Activated CD4-positive, alpha-beta T cell treated with anti-CD3 and anti-CD28 coated beads, Interleukin-2, Interleukin-6, amounts not matched to agents 100 ng/mL and 50 ng/mL, durations not matched to agents 16 hours and 8 hours (primary cell): Measurements from ENCODE around the gene TMEM221.
A peak's percentile ranks its signal among the peaks of the same experiment; 100 is the strongest.

Experiments used
- DNase-seq: peaks from one replicate; pipeline ENCODE4 v3.0.0-alpha.2; 2020

The TMEM221 gene

GRCh38 chr19:17436874-17437267, 11.6 kb downstream of the TMEM221 start:
- no peak for DNase-seq

DNA sequence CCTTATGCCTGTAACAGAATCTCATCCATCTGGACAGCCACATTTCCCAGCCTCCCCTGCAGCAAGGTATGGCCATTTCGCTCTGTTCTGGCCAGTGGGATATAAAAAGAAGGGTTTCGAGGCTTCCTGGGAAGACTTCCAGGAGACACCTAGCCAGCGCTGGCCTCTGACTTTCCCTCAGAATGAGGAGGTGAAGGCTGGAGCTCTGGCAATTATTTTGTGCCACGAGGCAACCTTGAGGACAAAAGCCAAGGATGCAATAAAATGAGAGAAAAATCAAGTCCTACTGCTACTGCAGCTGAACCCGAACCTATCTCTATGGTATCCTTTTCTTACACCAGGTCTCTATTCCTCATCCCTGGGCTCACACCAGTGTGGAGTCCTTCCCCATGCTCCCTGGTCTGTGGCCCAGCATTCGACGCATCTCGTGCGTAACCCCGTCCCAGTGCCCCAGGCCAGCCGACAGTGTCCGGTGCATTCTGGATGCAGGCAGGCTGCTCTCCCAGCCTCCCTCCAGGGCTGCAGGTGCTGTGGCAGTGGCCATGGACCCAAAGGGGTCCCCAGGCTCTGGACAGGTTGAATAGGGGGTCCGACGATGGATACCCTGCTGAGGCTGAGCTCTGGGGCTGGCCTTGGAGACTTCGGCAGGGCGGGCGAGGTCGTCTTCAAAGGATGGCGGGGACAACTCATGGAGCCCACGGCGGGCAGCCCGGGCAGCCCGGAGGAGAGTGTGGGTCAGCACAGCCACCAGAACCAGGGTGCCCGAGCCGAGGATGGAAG, 12.2 kb downstream of the TMEM221 start:
- DNase-seq: no peak

GRCh38 chr19:17435218-17435617, 13.2 kb downstream of the TMEM221 start:
- no peak for DNase-seq

DNA sequence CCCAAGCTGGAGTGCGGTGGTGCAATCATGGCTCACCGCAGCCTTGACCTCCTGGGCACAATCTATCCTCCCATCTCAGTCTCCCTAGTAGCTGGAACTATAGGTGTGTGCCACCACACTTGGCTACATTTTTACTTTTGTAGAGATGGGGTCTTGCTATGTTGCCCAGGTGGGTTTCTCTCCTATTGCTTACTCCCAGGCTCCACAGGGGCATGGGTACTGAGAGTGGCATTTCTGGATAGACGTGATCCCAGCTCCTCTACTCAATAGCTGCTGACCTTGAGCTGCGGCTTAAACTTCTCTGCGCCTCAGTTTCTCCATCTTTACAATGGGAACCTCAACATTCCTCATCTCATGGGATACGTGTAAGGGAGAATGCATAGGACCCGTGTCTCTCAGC, 17.1 kb downstream of the TMEM221 start:
- DNase-seq: no peak

GRCh38 chr19:17429641-17430113, 18.8 kb downstream of the TMEM221 start:
- no peak for DNase-seq

DNA sequence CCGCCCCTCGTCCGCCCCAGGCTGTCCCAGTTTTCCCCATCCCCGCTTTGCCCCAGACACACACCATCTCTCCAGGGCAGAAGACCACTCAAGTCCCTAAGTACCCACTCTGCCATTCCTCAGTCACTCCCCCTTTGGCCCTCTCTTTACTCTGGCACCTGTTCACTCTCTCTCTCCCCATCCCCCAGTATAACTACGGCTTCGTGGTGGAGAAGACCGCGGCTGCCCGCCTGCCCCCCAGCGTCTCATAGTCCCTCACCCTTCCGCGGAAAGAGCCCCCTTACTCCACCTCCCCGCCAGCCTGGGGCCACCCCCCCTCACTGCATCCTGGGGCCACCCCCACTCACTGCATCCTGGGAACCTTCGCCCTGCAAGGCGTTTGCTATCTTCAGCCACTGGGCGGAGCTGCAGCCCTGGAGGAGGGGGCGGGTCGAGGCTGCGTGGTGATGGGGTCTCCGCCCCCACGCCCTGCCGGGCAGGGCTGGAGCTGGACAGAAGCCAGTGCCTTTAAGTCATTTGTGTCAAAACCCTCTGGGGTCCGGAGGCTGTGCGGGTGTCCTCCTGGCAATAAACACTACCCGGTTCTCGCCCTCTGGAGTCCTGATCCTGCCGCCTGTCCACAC, 23.6 kb downstream of the TMEM221 start:
- DNase-seq: peak; percentile 59

GRCh38 chr19:17423429-17424208, 24.8 kb downstream of the TMEM221 start:
- DNase-seq: no peak

DNA sequence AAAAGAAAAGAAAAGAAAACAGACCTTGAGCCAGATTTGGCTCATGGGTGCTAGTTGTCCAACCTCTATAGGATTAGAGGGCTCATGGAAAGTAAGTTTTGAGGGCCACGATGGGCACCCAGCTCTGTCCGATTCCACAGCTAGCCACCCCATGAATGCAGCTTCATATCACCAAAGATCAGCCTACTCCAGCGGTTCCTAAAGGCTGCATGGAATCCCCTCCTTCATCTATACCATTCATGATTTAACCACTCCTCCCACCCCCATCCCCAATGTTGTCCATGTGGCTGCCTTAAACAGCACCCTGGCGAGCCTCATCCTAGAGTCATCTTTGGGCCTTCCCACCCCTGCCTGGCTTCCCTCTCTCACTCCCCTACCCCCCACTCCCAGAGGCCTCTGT, 26.5 kb downstream of the TMEM221 start:
- DNase-seq: no peak

- DNase-seq: peak; percentile 41
Observed at GRCh38 chr19:17420475-17420924, 28.0 kb downstream of the TMEM221 start.

- peak; percentile 98 for DNase-seq
Observed at GRCh38 chr19:17419621-17420474, 28.6 kb downstream of the TMEM221 start, which contains the start of gene MVB12A. Gene MVB12A, plus strand, starts transcription at chr19:17420047. Its CDS starts 89 bp downstream, at chr19:17420136.

- DNase-seq: no peak
Observed at GRCh38 chr19:17419154-17419620, 29.3 kb downstream of the TMEM221 start.

GRCh38 chr19:17418710-17419109, 29.8 kb downstream of the TMEM221 start:
- DNase-seq: no peak

- no peak for DNase-seq
Observed at GRCh38 chr19:17415121-17415520, 33.3 kb downstream of the TMEM221 start.

DNA sequence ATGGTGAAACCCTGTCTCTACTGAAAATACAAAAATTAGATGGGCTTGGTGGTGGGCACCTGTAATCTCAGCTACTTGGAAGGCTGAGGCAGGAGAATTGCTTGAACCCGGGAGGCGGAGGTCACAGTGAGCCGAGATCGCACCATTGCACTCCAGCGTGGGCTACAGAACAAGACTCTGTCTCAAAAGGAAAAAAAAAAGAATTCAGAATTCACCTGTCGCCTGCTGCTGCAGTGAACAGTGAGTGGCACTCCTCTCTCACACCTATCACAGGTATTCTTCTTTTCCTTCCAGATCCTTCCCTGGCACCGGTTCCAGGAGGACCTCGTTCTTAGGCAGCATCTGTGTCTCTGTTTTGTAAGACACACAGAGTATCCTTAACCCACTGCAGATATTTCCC, 34.4 kb downstream of the TMEM221 start:
- DNase-seq: no peak

GRCh38 chr19:17411801-17412200, 36.7 kb downstream of the TMEM221 start:
- DNase-seq: no peak

- no peak for DNase-seq
Observed at GRCh38 chr19:17409990-17410389, 38.5 kb downstream of the TMEM221 start.

DNA sequence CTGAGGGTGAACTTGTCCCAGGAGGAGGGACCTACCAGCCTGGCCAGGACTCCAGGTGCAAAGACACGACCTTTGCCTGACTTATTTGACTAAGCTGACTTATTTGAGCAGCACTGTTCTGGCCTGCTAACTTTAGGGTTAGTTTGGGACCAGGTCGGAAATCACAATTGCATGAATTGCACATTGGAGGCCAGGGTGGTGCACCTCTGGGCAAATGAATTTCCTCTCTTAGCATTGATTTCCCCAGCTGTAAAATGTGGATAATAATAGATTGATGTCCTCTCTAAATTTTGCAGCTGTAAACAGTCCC, 41.6 kb downstream of the TMEM221 start:
- DNase-seq: no peak

- DNase-seq: peak; percentile 71
Observed at GRCh38 chr19:17406046-17406886, 42.2 kb downstream of the TMEM221 start.

DNA sequence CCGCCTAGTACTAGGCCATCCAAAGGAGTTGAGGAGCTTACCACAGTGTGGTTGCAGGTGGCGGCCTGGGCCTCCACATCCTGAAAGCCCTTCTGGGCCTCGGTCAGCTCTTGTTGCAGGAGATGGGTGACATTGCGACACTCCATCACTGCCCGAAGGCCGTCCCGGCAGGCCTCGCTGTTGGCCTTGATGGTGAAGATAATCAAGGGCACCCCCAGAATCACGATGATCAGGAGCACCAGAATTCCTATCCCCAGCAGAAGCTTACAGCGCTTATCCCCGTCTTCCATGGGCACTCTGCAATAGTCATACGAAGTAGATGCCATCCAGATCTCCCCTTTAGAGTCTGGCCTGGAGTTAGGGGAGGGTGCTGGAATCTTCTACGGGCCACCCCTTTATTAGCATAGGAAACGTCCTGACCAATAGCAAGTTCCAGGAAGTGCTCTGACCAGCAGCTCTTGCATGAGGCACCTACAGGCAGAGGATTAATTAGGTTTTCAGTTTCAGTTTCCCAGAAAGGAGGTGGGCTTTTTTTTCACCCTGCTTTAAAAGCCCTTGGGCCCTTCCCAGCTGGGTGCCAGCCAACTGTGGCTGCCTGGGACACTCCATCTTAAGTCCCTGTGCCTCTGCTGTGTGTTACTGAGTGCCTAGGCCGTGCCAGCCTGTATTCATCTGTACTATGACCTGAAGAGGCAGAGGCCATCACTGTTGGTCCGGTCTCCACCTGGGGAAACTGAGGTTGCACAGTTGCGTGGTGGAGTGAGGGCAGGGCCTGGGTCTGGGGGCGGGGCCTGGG, 43.0 kb downstream of the TMEM221 start, which contains the start of gene BST2:
BST2 (minus strand) TSS at position 381 of the 796 bp plus-strand sequence; CDS start at position 326, 55 bp downstream.
- peak; percentile 85 for DNase-seq

- peak; percentile 39 for DNase-seq
Observed at GRCh38 chr19:17404621-17405249, 43.7 kb downstream of the TMEM221 start.
